Activated CD4-positive, CD25-positive, alpha-beta regulatory T cell (primary cell): Measurements from ENCODE around the gene MACROD1.

Source experiments
- DNase-seq, 4 experiments: peaks; one replicate each; lab custom pipeline; 2025; lab: John Stamatoyannopoulos, UW

The MACROD1 gene

DNA sequence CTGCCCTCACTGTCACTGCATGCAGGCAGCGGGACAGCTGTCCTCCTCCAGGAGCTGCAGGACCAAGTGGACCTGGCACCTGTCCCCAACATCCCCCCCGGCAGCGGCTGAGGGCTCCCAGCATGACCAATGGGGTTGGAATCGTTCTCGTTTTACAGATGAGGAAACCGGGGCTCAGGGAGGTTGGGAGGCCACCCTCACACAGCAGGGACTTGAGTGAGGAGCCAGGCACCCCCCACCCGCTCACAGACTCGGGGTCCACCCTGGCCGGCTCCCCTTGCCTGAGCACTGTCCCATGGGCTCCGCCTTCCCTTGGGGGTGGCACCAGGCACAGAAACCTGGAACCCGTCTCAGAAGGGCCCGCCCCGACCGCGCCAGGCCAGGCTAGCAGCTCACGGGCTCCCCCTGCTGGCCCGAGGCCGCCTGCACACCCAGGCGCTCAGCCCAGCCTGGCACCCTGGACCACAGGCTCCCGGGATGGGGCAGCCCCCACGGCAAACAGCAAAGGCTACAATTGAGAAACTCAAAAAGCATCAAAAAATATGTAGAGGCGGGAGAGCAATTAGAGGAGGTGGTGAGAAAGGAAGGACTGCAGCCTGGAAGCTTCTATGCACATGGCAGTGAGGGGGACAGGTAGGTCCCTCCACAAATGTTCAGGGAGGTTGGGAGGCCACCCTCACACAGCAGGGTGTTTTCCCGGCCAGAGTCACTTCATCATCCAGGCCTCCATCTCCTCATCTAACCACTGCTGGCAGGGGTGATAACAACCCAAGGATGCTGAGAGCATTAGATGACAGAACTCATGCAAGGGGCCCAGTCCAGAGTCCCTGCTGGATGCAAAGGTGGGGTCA is 12.8 kb downstream of the MACROD1 start:
- DNase-seq, result peak; percentile 51 to 58 (median 54)

DNA sequence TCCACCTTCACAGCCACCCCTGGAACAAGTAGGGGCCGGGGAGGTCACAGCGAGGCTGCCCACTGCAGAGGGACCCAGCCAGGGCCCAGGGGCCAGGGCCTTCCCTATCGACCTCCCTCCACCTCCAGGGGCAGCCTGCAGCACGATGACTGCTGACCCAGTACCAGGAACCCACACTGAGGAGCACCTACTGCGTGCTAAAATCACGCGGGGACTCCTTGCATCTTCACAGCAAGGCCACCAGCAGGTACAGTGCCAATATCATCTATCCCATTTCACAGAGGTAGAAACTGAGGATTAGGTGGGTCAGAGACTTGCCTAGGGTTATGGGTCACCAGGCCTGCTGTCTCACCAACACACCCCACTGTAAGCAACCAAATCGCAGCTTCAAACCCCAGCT is 14.6 kb downstream of the MACROD1 start:
- DNase-seq, result no peak

- no peak for DNase-seq
Measured at GRCh38 chr11:64150481-64151239, 15.3 kb downstream of the MACROD1 start.

- no peak for DNase-seq
Measured at GRCh38 chr11:64150051-64150450, 15.9 kb downstream of the MACROD1 start.

DNA sequence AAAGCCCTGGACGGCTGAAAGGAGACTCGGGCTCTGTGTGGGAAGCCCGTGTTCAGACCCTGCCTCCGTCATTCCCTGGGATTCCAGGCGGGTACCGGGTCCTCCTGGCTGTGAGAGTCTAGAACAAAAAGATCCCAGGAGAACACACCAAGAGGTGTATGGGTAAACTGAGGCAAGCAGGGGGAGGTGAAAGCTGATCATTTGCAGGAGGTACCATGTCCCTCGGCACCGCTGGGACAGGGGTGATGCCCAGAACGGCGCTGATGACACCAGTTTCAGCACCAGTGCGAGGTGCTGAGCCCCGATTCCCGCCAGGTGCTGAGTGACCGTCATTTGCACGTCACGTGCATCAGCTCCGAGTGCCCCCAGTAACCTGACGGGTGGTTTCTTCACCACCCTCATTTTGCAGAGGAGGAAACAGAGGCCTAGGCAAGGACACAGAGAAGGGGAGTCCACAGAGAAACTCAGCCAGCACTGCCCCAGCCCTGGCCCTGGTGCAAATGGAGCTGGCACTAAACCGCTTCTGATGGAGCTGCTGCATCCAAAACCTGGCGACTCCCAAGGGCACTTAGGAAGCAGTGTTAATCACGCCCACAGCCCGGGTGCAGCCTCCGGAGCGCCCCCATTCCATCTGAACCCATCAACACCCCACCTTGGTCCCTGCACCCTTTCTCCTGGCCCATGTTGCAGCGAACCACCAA is 16.8 kb downstream of the MACROD1 start:
- no peak for DNase-seq

DNA sequence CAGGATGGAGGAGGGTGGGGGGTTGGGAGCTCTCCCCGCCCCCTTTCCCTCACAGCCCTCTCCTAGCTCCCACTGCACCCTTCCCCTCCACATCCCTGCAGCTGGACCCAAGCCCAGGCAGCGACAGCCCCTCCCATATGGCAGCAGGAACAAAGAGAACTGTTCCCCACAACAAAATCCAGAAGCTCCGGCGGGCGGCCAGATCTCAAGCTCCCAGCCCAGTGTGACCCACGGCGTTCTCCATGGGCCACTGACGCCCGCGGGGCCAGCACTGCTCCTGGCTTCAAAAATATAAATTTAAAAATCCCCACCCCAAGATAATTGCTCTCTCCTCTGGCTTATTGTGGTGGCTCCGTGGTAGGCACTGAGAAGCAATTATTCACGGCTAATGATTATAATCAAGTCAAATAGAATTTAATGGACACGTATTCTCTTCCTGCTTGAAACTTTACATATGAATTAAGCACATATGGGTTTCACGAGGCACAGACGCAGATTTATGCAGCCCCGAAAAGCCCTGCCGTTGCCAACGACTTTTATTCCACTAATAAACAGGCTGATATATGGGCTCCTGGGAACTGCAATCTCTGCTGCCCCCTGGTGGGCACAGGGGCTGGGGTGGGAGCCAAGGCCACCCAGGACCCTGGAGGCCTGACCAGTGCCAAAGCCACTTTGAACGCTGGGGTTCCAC is 17.5 kb downstream of the MACROD1 start:
- peak; percentile 50 to 67 (median 61) for DNase-seq

DNA sequence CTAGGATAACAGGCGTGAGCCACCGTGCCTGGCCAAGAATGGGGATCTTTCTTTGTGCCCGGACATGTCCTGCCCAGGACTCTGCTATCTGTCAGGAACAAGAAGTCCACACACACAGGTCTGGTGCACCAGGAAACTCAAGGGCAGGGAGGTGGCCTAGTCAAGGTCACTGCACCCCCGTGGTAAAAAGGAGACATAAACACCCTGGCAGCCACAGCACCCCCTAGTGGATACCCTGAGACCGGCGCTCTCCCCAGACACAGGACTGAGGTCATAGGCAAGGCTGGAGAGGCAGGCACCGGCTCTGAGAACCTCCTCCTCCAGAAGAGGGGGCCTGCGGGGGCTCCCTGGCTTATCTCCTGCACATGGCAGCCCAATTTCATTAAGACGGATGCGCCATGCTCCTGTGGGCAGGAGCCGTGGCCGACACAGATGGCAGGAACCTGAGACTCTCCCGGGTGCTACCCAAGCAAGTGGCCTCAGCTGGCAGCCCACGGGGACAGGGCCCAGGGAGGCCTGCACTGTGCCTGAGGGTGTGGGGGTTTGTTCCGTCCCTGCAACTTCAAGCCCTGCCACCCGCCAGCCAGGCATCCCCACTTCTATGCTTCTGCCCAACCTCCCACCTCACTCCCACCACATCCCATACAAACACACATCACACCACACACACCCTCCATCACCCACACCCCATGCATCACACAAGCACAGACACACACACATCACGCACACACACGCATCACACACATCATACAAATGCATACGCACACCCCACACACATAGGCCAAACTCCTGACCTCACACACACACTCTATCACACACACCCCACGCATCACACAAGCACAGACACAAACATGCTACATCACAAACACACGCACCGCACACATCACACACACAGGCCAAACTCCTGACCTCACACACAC is 19.6 kb downstream of the MACROD1 start:
- peak; percentile 9 to 43 (median 22) for DNase-seq

DNA sequence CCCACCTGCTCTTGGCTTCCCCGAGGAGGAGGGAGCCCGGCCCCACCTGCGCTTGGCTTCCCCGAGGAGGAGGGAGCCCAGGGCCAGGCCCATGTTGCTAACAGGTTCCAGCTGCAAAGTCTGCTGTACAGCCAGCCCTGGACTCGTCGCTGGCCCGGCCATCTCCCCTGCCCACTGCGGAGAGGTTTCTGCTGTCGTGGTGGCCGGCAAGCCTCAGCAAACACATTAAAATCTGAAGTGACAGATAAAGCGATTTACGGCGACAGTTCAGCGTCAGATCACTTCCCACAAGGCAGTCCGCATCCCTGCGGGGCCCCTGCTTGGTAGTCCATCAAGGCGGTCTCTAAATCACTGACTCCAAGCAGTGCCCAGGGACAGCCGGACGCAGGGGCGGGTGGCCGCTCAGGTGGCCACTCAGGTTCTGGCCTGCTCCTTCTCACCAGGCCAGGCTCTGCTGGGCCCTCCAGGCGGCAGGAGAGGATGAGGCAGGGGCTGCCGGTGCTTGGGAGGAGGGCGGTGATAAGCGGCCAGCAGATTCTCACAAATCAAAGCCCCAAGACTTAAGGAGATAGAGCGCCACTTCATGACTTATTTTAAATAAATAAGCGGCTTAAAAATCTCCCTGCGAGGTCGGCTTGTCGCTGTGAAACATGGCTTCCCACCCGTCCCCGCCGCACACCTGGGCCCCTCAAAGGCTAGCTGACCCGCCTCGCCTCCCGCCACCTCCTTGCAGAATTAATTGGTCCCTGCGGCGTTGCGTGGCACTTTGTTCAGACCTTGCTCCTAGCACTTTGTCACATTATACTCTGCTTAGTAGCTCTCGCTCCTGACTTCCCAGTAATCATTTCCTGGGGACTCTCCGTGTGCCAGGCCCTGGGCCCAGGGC is 21.1 kb downstream of the MACROD1 start:
- no peak for DNase-seq

DNA sequence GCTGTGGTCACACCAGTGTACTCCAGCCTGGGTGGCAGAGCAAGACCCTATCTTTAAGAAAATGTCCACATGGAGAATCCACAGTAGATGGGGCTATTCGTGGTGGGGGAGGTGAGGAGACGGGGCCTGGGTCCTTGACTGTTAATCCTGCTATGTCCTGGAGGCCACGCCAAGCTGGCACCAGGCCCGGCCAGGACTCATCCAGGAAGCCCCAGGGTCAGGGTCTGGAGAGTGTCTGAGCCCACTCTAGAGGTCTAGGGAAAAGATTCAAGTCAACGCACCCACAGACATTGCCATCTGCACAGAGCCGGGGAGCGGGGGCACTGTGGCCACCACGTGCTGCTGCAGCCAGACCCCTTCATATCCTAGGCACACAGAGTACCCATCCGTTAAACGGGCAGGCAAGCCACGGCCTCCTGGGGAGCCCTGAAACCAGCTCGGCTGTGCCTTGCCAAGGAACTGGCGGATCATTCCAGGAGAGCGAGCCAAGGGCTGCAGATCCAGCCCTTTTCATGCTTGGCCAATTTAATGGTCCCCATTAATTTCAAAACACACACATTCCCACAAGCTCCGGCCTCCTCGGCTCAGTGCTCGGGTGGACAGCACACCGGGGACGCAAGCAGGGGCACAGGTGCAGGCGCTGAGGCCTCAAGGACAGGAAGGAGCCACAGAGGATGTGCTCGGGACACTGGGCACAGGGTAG is 24.7 kb downstream of the MACROD1 start:
- DNase-seq, result no peak

DNA sequence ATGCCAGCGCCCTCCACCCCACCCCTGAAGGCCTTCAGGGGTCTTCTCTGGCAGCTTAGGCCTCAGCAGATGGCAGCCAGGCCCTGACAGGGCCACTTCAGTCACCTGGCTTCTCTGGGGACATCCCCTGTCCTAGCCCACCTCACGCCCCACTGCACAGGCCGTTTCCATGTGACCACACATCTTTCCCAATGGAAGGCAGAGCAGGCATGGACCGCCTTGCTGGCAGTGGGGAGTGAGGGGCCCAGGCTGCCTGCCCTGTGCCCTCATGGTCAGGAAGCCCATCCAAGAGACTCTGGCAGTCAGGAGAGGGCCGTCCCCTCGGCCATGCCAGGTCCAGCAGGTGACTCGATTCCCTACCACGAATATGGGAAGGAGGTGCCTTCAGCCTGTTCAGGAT is 25.8 kb downstream of the MACROD1 start:
- DNase-seq, result no peak

DNA sequence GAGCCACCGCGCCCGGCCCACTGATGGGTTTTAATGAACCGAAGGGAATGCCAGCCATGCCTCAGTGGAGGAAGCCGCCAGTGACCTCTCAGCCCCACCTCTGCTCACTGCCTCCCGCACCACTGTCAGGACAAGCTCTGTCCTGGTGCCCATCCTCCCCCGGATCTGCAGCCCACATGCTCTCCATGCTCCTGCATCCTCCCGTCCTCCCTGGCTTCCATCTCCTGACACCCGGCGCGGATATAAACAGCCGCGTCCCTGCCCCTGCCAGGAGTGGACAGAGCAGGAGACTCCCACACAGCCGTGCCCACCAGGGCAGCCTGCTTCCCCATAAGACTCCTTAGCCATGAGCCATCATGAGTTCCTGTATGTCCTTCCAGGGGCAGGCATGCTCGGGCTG is 26.9 kb downstream of the MACROD1 start:
- DNase-seq, result no peak

- DNase-seq, result no peak
Measured at GRCh38 chr11:64138398-64138797, 27.5 kb downstream of the MACROD1 start.

GRCh38 chr11:64136765-64137441 is 29.0 kb downstream of the MACROD1 start:
- DNase-seq, result no peak

GRCh38 chr11:64135711-64136110 is 30.2 kb downstream of the MACROD1 start:
- no peak for DNase-seq

DNA sequence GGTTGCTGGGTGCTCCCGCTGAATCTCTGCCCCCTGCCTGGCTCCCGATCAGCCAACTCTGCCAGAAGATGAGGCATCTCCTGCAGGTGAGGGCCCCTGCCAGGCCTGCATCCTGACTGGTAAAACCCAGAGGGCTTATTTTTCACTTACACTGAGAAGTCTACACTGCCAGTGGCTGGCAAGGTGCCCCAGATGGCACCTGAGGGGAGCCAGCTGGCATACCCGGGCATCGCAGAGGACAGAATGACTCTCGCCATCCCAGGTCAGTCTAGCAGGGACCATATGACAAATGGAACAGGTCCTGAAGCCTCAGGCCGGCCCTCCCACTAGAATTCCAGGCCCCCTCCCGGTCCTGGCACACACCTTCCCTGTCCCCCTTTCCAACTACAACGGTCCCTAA is 30.9 kb downstream of the MACROD1 start:
- no peak for DNase-seq

DNA sequence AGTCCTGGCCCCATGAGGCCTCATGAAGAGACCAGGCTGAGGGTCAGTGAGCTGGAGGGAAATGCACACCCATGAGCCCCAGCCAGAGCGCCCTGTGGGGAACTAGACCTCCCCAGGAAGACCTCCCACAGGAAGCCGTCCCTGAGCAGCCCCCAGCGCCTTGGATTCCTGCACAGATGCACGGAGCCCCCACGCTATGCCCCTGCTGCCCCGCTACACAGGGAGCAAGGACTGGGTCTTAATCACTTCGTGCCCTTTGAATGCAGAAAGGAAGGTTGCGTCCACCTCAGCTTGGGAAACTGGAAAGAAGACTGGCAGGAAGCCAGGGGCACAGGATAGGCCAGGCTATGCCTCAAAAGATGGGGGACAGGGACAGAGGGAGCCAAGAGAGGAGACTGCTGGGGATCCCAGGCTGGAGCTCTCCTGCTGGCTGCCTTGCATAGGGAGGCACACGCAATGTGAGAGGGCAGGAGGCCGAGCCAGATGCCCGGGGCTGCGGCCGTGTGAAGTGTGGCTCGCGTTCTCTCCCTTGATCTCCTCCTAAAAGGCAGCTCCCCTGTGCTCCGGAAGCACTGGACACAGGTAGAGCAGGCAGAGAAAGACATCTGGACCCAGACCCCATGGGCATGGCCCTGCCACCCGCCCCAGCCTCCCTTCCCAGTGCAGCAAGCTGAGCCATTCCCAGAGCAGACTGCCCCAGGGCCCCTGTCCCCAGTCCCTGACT is 32.8 kb downstream of the MACROD1 start:
- no peak for DNase-seq

GRCh38 chr11:64132191-64132771 is 33.6 kb downstream of the MACROD1 start:
- DNase-seq, result no peak
